Fibroblast of peridontal ligament (primary cell): ENCODE measurements around the gene CDCP1.

ENCODE experiments used
- DNase-seq: peaks from one replicate; pipeline ENCODE4 v3.0.0-alpha.2; 2010; ENCODE audit errors: extremely low read depth

CDCP1 gene, protein sequence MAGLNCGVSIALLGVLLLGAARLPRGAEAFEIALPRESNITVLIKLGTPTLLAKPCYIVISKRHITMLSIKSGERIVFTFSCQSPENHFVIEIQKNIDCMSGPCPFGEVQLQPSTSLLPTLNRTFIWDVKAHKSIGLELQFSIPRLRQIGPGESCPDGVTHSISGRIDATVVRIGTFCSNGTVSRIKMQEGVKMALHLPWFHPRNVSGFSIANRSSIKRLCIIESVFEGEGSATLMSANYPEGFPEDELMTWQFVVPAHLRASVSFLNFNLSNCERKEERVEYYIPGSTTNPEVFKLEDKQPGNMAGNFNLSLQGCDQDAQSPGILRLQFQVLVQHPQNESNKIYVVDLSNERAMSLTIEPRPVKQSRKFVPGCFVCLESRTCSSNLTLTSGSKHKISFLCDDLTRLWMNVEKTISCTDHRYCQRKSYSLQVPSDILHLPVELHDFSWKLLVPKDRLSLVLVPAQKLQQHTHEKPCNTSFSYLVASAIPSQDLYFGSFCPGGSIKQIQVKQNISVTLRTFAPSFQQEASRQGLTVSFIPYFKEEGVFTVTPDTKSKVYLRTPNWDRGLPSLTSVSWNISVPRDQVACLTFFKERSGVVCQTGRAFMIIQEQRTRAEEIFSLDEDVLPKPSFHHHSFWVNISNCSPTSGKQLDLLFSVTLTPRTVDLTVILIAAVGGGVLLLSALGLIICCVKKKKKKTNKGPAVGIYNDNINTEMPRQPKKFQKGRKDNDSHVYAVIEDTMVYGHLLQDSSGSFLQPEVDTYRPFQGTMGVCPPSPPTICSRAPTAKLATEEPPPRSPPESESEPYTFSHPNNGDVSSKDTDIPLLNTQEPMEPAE

GRCh38 chr3:45145681-45146614 lies at the start of gene CDCP1:
CDCP1 (minus strand) TSS chr3:45146378; CDS start chr3:45146287, 91 bp downstream.
- DNase-seq = no peak

- DNase-seq = no peak
Observed at GRCh38 chr3:45194791-45195190, 48.6 kb upstream of the CDCP1 start.

DNA sequence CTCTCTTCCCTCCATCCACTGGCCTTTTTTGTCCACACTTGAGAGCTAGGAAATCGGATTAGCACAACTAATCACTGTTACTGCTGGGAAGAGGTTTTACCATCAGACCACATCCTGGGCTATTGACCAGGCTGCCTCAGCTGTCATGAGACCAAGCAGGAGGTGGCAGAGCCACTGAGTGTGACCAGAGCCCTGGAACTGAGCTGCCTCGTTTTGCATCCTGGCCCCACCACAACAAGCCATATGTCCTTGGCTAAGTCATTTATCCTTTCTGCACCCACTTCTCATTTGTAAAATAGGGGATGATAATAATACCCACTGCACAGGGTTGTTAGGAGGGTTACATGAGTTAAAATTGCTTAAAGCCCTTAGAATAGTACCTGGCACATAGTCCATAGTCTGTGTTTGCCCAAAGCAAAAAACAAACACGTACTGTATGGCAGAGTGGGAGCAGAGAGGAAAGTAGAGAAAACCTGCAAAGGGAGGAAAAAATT lies 45.8 kb upstream of the CDCP1 start:
- DNase-seq = no peak

- no peak for DNase-seq
Observed at GRCh38 chr3:45191424-45191823, 45.2 kb upstream of the CDCP1 start.

- DNase-seq = no peak
Observed at GRCh38 chr3:45188719-45189659, 42.8 kb upstream of the CDCP1 start.

GRCh38 chr3:45187694-45188141 lies 41.5 kb upstream of the CDCP1 start:
- no peak for DNase-seq

- DNase-seq = no peak
Observed at GRCh38 chr3:45186871-45187270, 40.7 kb upstream of the CDCP1 start.

- no peak for DNase-seq
Observed at GRCh38 chr3:45185461-45185860, 39.3 kb upstream of the CDCP1 start.

DNA sequence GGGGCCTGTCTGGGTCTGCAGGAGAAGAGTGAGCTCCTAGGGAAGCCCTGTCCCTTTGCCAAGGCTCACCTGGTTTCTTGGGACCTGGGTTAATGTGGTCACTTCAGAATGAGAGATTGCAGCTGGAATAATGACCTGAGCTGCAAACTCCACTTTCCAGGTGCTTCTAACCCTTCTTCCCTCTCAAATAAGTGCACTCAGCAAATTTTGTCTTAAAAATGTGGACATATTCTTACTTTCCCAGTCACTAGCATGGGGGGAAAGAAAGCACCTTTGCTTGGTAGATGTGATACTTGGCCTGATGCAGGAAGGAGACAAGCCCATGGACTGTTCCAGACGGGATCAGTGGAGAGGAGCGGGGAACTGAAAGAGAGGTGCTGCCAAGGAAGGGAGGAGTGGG lies 38.9 kb upstream of the CDCP1 start:
- DNase-seq = no peak

DNA sequence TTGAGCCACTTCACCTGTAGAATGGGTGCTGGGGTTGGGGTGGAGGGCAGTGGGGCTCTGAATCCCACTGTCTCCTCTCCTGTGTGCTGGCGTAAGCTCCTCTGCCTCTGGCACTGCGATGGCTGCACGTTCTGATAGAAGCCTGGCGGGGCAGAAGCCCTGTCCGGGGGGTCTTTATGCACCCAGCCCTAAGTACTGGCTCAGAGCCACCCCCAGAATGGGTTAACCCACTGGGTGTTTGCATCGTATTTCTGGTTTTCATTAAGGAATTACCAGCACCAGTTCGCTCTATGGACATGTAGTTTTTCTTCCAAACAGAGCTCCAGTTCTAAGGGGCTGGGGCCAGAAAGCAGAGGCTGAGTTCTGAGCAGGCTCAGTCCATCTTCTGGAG lies 37.7 kb upstream of the CDCP1 start:
- DNase-seq = no peak

DNA sequence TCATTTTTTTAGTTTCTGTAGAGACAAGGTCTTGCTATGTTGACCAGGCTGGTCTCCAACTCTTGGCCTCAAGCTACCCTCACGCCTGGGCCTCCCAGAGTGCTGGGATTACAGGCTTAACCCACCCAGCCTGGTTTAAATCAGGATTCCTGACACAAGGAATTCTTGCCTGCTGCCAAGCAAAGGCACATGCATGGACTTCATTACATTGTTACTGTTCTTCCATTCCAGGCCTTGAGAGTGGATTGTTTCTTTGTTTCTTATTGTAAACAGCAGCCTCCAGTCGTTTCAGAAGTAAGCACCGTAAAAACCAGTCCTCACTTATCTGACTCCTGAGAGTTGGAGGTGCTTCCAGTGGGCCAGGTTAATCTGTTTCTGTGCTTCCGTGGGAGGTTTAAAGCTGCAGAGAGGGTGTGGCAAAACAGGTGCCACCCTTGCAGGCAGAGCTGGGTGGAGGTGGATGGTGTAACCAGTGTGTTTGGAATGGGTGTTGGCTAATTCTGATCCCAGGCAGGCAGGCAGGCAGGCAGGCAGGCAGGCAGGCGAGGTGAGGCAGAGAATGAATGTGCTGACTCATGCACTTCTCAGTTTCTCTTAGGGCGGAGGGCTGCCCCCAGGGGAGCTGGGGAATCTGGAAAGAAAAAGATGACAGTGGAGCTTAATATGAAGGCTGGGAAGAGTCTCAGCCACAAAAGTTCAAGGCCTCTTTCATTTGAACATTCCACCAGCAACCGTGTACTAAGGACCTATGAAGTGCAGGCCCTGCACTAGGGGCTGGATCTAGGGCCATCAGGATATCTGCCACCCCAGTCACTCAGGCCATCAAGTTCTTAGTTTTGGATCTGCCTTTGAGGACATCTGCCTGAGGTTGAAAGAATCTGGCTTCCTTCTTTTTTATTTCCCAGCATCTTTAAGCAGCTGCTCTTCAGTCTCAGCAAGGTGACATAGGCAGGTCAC lies 37.0 kb upstream of the CDCP1 start:
- peak; percentile 79 for DNase-seq

DNA sequence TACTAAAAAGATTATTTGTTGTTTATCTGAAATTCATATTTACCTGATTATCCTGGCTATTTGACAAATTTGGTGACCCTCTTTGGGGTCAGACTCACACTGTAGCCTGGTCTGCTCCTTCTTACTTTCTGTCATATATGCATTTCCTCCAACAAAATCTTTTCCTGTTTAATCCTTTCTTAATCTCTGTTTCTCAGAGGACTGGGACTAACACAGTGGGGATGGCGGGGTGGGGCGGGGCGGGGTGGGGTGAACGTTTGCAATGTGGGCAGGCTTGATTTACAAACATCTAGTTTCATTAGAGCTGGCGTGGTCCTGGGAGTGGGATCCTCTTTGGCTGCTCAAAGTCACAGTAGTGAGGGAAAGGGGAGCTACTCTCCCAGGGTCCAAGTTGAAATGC lies 35.3 kb upstream of the CDCP1 start:
- no peak for DNase-seq

- no peak for DNase-seq
Observed at GRCh38 chr3:45180899-45181298, 34.7 kb upstream of the CDCP1 start.

GRCh38 chr3:45180051-45180450 lies 33.9 kb upstream of the CDCP1 start:
- DNase-seq = peak; percentile 89

DNA sequence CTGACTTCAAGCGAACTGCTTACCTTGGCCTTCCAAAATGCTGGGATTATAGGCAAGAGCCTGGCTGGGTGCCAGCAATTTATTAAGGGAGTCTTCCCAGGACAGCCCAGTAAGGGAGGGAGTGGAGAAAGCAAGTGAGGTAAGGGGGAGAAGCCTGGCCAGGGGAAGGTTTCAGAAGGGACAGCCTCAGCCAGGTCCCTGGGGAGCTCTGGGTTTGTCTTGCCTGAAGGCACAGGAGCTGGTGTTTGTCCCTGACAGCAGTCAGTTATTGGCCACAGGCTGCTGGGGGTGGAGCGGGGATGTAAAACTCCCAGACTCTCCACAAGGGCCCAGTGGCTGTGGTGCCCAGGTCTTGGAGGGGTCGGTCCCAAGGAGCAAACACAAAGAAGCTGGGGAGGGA lies 33.0 kb upstream of the CDCP1 start:
- DNase-seq = no peak

DNA sequence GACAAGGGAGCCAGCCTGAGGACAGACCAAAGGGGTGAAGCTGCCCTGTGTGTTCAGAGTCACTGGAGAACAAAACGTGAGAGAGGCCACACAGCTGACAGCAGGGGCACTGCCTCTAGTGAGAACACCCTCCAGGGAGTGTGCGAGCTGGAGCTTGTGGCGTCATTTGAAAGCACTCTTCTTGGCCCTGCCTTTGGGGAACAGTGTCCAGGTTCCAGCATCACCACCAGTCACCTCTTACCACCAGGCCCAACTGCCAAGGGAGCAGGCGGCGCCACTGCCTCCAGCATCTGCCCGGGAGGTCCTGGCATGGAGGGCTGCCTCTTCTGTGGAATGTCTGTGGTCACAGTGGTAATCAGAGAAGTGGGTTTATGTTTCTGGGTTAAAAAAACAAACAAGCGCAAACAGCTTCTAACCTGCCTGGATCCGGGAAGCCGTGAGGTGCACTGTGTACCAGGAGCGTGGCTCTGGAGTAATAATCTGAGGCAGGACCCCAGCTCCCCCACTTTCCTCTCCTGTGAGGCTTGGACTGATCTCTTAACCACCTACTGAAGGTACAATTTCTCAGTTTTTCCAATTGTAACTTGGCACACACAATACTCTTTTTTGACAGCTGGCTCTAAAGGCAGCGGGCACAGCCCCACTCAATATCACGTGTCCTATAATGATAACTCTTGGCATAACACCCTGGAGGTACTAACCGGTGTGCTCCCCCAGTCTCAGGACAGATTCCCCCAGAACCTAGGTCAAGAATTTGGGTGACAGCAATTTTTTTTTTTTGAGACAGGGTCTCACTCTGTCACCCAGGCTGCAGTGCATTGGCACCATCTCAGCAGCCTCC lies 32.2 kb upstream of the CDCP1 start:
- peak; percentile 77 for DNase-seq

- no peak for DNase-seq
Observed at GRCh38 chr3:45176912-45177311, 30.7 kb upstream of the CDCP1 start.

DNA sequence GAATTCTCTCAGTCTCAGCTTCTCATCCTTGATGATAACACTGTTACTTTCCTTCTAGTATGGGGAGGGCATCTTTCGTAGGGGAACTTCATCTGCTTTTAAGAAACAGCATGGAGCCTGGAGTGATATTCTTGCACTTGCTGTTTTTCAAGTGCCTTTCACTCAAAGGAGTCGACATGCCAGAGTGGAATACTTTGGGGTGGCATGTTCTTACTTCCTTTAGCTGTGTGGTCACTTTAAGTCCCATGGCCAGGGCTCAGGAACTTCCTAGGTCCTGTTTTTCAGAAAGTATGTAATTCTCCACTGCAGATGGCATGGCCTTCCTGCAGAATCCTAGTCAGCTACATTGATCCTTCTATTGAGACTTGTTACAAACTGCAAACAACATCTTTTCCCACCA lies 28.1 kb upstream of the CDCP1 start:
- no peak for DNase-seq
